ENCODE results near the gene CLEC3B.
A peak's percentile ranks its signal among the peaks of the same experiment; 100 is the strongest.
"Not testable (repeated sequence)": the region's sequence is repeated elsewhere in the genome, so short reads cannot be mapped to it uniquely, and the experiment has no call there.

CLEC3B gene

DNA sequence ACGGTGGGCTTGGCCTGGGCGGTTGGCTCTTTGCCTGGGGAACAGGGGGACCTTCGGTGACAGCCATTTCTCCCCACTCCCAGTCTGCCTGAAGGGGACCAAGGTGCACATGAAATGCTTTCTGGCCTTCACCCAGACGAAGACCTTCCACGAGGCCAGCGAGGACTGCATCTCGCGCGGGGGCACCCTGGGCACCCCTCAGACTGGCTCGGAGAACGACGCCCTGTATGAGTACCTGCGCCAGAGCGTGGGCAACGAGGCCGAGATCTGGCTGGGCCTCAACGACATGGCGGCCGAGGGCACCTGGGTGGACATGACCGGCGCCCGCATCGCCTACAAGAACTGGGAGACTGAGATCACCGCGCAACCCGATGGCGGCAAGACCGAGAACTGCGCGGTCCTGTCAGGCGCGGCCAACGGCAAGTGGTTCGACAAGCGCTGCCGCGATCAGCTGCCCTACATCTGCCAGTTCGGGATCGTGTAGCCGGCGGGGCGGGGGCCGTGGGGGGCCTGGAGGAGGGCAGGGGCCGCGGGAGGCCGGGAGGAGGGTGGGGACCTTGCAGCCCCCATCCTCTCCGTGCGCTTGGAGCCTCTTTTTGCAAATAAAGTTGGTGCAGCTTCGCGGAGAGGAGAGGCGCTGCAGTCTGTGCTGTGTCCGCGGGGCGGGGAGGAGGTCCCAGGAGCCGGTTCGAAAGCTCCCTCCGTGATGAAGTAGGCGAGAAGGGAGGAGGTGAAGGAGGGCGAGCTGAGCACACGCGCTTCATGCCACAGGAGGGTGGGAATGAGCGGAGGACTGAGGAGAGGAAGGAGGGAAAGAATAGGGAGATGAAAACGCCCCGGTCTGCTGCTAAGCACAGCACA is 9.6 kb downstream of the CLEC3B start:
- DNase-seq (ENCODE audit: low read depth): no peak

- DNase-seq (ENCODE audit: low read depth): peak; percentile 86
These were observed 11.8 kb downstream of the CLEC3B start for GRCh38 chr3:45037720-45038455.

- no peak for DNase-seq (ENCODE audit: low read depth)
These were observed 15.6 kb downstream of the CLEC3B start for GRCh38 chr3:45041666-45042065.

DNA sequence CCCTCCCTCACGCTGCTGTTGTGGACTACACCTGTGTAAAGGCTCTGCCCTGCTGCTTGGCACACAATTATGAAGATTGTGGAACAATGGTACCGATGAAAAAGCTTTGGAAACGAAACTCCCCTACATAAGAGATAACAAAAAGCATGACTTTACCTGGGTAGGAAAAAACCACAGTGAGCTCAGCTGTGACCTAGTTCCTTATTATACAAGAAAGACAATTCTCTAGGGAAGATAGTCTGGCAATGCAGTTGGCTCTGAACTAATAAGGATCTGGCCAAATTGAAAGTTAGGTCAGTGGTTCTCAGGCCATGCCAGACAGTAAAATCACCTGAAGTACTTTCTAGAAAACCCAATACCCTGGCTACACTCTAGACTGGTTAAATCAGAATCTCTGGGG is 16.1 kb downstream of the CLEC3B start:
- DNase-seq (ENCODE audit: low read depth): no peak

- no peak for DNase-seq (ENCODE audit: low read depth)
These were observed 17.7 kb downstream of the CLEC3B start for GRCh38 chr3:45043728-45044299.

DNA sequence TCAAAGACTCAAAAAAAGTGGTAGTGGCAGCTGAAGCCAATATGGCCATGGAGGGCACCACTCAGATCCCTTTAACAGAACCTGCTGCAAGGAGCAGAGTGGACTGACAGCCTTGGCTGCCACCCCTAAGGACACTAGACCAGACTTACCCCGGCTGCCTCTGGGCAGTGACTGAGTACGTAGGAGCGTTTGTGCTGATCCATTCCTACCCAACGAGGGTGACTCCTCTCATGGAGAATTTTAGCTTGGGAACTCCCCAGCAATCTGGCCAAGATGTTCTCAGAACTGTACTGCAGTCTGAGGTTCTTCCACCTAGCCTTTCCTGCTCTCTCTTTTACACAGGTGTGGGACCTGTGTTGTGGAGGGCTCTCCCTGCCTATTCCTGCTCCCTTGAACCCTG is 22.1 kb downstream of the CLEC3B start:
- DNase-seq (ENCODE audit: low read depth): no peak

DNA sequence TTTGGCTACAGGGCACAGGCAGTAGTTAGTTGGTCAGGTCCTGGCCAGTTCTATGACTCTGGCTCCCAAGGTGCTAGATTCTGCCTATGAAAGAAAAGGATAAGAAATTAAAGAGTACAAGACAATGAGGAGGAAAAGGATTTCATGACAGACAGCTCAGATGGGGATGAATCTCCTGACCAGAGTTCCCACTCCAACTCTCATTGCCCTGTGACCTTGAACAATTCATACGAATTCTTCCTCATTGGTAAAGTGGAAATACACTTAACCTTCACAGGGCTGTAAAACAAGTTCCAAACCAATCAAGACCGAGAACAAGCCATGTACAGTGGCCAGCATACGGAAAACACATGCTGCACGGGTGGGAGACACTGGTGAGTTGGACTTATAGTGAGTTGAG is 23.7 kb downstream of the CLEC3B start:
- no peak for DNase-seq (ENCODE audit: low read depth)

DNA sequence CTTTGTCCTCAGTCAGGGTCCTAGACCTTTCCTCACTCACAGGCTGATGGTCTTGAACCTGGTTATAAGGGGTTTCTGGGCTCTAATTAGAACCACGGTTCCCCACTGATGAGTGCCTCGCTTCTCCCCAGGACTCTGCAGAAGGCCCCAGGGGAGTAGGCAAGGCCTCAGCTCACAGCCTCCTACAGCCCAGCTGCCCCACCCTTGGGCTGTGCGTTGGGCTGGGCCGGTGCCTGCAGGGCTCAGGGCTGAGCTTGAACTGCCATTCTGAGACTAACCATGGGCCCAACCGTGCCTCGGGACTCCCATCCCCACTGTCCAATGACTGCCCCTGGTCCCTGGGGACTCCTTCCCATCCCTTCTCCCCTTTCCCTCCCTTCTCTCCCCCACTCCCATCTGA is 25.6 kb downstream of the CLEC3B start:
- DNase-seq (ENCODE audit: low read depth): no peak

DNA sequence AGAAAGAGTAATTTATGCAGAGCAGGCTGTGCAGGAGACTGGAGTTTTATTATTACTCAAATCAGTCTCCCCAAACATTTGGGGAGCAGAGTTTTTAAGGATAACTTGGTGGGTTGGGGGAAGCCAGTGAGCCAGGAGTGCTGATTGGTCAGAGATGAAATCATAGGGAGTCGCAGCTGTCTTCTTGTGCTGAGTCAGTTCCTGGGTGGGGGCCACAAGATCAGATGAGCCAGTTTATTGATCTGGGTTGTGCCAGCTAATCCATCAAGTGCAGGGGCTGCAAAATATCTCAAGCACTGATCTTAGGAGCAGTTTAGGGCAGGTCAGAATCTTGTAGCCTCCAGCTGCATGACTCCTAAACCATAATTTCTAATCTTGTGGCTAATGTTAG is 27.7 kb downstream of the CLEC3B start:
- DNase-seq (ENCODE audit: low read depth): not testable (repeated sequence)

- DNase-seq (ENCODE audit: low read depth): no peak
These were observed 28.2 kb downstream of the CLEC3B start for GRCh38 chr3:45054196-45054857.

DNA sequence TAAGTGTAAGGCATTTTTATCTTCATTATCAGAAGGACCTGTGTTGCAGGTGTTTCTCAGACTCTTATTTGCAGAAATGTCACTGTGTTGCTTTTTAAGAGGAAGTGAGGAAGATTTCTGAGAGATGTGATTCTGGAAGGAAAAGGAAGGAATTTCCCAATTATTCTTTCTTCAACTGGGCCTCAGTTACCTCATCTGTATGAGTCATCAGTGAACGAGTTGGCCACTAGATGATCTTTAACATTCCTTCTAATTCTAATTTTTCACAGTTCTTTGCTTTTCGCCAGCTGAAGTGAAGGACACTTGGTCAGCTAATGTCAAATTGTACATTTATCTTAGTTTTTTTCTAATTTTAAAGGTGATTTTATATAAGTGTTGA is 28.9 kb downstream of the CLEC3B start:
- DNase-seq (ENCODE audit: low read depth): no peak

DNA sequence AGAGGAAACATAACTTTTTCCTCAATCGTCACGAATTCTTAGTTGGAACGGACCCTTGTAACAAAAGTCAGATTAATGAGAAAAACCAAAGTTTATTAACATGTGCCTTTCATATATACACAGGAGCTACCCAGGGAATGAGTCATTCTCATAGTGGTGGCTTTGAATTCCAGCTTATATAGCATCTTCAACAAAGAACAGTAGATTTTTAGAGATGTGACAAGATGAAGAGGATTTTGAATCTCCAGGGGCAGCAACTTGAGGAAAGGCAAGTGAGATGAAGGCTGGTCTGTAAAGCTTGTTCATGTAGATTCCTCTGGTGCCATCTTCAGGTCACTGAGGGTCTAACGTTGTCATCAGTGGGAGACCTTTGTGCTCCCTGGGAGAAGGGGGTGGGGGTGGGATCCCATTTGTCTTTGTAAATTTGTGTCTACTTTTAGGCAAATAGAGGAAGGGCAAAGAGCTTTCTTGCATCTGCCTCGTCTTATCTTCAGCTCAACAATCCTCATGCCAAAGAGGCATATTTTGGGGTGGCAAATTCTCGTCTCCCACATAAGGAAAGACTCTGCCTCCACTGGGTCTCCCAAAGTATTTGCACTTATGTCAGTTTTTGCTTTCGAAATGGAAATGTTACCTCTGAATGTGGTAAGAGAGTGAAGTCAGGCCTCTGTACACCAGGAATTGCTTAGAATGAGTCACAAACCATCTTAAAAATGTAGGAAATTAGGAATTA is 29.5 kb downstream of the CLEC3B start:
- no peak for DNase-seq (ENCODE audit: low read depth)

DNA sequence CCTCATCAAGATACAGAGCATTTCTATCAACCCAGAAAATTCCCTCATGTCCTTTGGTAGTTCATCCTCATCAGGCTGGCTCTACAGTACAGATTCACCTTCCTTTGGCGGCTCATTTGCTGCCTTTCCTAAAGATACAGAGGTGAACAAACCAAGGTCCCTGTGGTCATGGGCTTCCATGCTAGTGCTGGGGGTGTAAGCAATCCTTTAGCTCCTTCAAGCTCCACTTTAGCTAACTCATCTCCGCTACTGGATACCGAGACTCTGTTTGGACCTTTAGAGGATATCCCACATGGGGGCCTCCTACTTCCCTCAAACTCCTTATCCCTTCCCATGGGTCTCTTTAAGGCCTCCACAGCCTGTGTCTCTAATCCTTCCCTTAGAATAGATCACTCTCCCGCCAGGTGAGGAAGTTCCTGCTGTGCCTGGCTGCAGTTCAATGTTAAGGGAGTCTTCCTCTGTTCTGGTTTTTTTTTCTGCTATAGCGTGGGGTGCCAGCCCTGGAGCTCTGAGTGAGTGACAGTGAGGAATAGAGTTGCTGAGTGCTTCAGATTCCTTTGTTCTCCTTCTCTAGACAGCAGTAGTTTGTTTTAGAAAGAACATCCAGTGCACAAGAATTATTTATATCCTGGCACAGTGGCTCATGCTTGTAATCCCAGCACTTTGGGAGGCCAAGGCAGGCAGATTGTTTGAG is 30.7 kb downstream of the CLEC3B start:
- no peak for DNase-seq (ENCODE audit: low read depth)

DNA sequence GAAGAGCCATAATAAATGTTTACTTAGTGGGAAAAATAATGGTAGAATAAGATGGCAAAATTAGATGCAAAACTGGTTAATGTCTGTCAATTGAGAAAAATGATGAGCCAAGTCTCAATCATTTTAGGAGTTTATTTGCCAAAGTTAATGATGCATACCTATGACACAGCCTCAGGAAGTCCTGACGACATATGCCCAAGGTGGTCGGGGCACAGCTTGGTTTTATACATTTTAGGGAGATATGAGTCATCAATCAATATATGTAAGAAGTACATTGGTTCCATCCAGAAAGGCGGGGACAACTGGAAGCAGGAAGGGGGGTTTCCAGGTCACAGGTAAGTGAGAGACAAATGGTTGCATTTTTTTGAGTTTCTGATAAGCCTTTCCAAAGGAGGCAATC is 31.5 kb downstream of the CLEC3B start:
- no peak for DNase-seq (ENCODE audit: low read depth)

- no peak for DNase-seq (ENCODE audit: low read depth)
These were observed 33.0 kb downstream of the CLEC3B start for GRCh38 chr3:45059132-45059531.

DNA sequence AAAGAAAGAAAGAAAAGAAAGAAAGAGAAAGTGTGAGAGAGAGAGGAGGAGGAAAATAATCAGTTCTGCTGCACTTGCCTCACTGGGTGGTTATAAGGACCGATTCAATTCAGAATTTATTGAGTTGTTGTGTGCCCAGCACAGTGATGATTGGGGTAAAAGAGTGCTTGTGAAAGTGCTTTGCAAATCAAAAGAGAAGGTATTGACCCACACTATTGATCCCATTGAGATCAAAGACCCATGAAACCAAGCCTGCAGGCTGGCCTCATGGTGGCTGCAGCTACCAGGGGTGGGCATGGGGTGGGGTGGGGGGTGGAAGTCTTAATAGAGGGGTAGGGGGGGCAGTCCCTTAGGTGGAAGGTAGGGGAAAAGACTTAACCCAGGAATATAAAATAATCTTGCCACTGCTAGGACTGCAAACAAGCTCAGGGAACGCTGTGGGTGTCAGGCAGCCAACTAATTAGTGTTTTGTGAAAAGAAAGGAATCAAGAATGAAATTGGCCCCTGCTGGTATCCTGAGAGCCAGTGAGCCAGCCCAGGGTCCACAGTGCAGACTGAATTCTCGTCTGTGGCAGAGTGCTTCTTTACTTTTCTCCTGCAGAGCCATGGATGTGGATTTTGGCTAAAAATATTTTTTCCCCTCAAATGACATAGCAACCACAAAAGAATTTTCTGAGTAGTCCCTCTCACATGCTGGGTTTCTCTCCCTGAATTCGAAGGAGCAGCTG is 34.2 kb downstream of the CLEC3B start:
- no peak for DNase-seq (ENCODE audit: low read depth)

GRCh38 chr3:45062697-45063070 is 36.6 kb downstream of the CLEC3B start:
- DNase-seq (ENCODE audit: low read depth): no peak

GRCh38 chr3:45064512-45065372 is 38.6 kb downstream of the CLEC3B start:
- DNase-seq (ENCODE audit: low read depth): no peak

- no peak for DNase-seq (ENCODE audit: low read depth)
These were observed 39.2 kb downstream of the CLEC3B start for GRCh38 chr3:45065373-45065720.
